Epithelial cell of proximal tubule (primary cell): ENCODE data around the gene TOX2. TPM values are rescaled to one million over a fixed set of nuclear protein-coding genes. Genes with fewer than 3 reads are reported as not detected.

Experiments
- DNase-seq: peaks from one replicate; pipeline ENCODE4 v3.0.0-alpha.2; 2011; ENCODE audit warnings: low read depth
- H3K4me3 ChIP-seq: 2 replicates; pipeline ENCODE4 v1.5.1; 2011; ENCODE audit warnings: low read depth, mild to moderate bottlenecking, low read length
- total RNA-seq: library from RNA; depleted of rRNA; stranded (reverse); fragments of >200 nt; gene quantifications from 2 replicates; pipeline ENCODE4 v1.2.3, GENCODE V29; 2015
- TF ChIP-seq, protein P1 (sequence below): conservative IDR thresholded peaks from 2 replicates; pipeline ENCODE4 v1.5.1; 2012; ENCODE audit warnings: low read depth, mild to moderate bottlenecking, low read length

TOX2 gene
- total RNA-seq, 1 donor from 2014 or later: 2.5 TPM

DNA sequence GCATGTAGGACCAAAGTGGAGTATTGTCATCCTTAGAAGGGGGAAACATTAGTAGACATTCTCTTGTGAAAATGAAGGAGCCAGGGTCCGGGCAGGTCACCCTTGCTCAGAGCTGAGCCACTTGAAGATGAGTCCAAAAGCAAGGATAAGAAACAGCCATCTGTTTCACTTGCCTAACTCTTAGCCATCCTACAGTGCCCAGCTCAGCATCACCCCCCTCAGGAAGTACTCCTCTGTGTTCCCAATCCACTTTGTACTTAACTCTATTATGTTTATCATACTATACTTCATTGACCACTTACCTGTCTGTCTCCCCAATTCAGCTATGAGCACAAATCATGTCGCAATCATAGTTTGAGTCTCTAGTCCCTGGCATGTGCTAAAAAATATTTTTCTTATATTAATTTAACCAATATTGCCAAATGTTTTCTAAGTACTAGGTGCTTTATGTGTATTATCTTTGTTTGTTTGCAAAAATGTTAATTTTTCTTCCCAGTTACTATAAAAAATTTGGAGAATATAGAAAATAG is 8.1 kb upstream of the TOX2 start:
- TF ChIP-seq, protein P1, sequence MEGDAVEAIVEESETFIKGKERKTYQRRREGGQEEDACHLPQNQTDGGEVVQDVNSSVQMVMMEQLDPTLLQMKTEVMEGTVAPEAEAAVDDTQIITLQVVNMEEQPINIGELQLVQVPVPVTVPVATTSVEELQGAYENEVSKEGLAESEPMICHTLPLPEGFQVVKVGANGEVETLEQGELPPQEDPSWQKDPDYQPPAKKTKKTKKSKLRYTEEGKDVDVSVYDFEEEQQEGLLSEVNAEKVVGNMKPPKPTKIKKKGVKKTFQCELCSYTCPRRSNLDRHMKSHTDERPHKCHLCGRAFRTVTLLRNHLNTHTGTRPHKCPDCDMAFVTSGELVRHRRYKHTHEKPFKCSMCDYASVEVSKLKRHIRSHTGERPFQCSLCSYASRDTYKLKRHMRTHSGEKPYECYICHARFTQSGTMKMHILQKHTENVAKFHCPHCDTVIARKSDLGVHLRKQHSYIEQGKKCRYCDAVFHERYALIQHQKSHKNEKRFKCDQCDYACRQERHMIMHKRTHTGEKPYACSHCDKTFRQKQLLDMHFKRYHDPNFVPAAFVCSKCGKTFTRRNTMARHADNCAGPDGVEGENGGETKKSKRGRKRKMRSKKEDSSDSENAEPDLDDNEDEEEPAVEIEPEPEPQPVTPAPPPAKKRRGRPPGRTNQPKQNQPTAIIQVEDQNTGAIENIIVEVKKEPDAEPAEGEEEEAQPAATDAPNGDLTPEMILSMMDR: no peak

DNA sequence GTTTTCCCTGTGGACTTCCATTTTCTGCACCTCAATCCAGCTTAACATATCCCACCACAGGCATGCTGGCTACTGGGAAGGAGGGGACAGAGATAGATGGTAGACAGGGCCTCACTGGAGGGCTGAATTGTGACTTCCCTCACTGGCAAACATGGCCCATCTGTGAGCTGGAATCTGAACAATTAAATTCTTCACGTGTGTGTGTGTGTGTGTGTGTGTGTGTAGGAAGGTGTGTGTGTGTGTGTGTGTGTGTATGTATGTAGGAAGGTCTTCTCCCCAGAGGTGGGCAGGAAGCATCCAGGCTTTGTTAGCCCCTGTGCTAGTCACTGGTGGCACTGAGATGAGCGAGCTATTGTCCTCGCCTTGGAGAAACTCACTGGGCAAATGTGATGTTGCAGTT is 5.4 kb upstream of the TOX2 start:
- no peak for DNase-seq
- H3K4me3 ChIP-seq: no peak overlapping the region
- TF ChIP-seq, protein P1: no peak

More for the DNA sequence above, 8.1 kb upstream of the TOX2 start:
- DNase-seq: no peak
- H3K4me3 ChIP-seq: no peak overlapping the region

DNA sequence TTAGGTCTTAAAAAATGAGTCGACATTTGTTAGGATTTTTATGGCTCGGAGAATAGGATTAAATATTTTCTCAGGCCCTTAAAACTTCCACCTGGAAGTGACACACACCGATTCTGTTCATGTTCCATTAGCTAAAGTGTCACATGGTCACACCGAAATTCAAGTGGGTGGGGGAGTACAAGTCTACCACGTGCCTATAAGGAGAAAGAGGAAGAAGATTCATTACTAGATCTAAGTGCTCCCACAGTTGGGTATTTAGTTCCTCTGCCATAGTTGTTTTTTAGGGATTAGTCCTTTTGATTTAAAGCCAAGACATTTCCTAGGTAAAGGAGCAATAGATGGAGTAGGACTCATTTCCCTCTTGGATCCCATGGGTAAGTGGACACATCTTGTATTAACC is 4.9 kb upstream of the TOX2 start:
- H3K4me3 ChIP-seq: no peak overlapping the region
- DNase-seq: no peak
- TF ChIP-seq, protein P1: no peak

DNA sequence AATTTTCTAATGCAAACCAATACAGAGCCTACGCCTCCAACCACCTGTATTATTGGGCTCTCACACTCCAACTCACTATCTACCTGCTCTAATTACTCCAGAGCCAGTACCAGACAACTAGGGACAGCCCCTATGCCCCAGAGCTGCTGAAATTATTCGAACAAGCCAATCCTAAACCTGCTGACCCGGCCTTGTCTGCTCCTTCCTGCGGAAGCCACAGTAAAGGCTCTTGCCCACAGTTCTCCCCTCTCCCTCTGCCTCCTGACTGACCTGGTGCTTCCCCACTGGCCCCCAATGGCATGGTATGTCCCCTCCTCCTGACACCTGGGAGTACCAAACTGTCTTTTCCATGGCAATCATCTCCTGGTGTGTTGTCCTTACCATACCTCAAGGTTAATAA is 4.1 kb upstream of the TOX2 start:
- DNase-seq: no peak
- TF ChIP-seq, protein P1: no peak
- no peak overlapping the region for H3K4me3 ChIP-seq

GRCh38 chr20:43911066-43911465 is 3.6 kb upstream of the TOX2 start:
- no peak for DNase-seq
- H3K4me3 ChIP-seq: no peak overlapping the region
- TF ChIP-seq, protein P1: peak; percentile 34

DNA sequence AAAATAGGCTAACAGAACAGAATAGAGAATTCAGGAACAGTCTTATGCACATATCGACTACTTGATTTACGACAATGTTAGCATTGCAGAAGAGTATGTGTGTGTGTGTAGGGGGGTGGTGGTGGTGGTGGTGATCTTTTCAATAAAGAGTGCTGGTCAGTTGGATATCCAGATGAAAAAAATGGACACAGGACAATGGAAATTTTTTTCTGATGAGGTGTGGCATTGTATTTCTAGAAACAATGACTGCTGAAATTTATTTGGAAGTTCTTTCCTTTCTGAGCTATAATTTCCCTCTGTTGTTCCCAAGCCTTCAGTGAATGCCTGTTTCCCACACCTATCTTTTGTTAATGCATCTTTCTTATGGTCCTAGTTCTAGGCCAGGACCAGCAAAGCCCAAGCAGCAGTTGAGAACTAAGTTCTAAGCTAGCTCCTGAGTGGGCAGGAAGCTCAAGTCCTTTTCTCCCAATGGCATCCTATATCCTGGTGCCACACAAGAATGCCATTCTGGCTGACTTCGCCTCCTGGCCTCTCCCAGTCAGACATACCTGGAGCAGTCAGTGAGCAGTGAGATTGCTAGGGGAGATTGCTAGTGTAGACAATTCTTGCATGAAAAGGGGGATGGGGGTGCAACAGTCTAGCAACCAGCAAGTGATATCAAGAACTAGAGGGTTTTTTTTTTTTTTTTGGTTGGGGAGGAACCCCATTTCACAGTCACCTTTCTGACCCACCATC is 1.2 kb upstream of the TOX2 start:
- TF ChIP-seq, protein P1: no peak
- no peak for DNase-seq
- H3K4me3 ChIP-seq: no peak overlapping the region
